Measurements from ENCODE around the gene ANGPTL7.

ANGPTL7 gene

DNA sequence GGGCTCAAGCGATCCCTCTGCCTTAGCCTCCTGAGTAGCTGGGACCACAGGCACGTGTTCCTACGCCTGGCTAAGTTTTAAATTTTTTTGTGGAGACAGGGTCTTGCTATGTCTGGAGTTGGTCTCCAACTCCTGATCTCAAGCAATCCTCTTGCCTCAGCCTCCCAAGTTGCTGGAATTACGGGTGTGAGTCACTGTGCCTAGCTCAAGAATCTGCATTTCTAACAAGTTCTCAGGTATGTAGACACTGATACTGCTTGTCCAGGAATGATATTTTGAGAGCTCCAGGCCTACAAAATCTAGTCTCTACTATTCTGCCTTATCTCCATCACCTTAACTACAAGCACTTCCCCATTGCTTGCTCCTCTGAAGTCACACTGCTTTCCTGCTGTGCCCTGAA is 22.3 kb downstream of the ANGPTL7 start:
- no peak for TF ChIP-seq FOXP2 (optimal IDR thresholded peaks at IDR 0.05; ENCODE audit: borderline replicate concordance, extremely low read depth, extremely low read length, insufficient read depth)
- no peak for TF ChIP-seq TAF1 (IDR thresholded peaks at IDR 0.05; ENCODE audit: borderline replicate concordance, insufficient read depth, low read length)
- no peak for TF ChIP-seq POLR2AphosphoS5 (IDR thresholded peaks at IDR 0.05; ENCODE audit: low read depth, low read length)
- TF ChIP-seq, protein P1, sequence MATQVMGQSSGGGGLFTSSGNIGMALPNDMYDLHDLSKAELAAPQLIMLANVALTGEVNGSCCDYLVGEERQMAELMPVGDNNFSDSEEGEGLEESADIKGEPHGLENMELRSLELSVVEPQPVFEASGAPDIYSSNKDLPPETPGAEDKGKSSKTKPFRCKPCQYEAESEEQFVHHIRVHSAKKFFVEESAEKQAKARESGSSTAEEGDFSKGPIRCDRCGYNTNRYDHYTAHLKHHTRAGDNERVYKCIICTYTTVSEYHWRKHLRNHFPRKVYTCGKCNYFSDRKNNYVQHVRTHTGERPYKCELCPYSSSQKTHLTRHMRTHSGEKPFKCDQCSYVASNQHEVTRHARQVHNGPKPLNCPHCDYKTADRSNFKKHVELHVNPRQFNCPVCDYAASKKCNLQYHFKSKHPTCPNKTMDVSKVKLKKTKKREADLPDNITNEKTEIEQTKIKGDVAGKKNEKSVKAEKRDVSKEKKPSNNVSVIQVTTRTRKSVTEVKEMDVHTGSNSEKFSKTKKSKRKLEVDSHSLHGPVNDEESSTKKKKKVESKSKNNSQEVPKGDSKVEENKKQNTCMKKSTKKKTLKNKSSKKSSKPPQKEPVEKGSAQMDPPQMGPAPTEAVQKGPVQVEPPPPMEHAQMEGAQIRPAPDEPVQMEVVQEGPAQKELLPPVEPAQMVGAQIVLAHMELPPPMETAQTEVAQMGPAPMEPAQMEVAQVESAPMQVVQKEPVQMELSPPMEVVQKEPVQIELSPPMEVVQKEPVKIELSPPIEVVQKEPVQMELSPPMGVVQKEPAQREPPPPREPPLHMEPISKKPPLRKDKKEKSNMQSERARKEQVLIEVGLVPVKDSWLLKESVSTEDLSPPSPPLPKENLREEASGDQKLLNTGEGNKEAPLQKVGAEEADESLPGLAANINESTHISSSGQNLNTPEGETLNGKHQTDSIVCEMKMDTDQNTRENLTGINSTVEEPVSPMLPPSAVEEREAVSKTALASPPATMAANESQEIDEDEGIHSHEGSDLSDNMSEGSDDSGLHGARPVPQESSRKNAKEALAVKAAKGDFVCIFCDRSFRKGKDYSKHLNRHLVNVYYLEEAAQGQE (IDR thresholded peaks at IDR 0.05; ENCODE audit: insufficient read depth in 1 of 2, low read depth in 2 of 2, low read length in 2 of 2) = no peak
- no peak for TF ChIP-seq SIN3A (IDR thresholded peaks at IDR 0.05; ENCODE audit: borderline replicate concordance, insufficient read depth, low read length)

- TF ChIP-seq POLR2AphosphoS5 (IDR thresholded peaks at IDR 0.05; ENCODE audit: low read depth, low read length) (no peak), TAF1 (IDR thresholded peaks at IDR 0.05; ENCODE audit: borderline replicate concordance, insufficient read depth, low read length) (no peak), SIN3A (IDR thresholded peaks at IDR 0.05; ENCODE audit: borderline replicate concordance, insufficient read depth, low read length) (no peak), FOXP2 (optimal IDR thresholded peaks at IDR 0.05; ENCODE audit: borderline replicate concordance, extremely low read depth, extremely low read length, insufficient read depth) (no peak)
- TF ChIP-seq, protein P1 (IDR thresholded peaks at IDR 0.05; ENCODE audit: insufficient read depth in 1 of 2, low read depth in 2 of 2, low read length in 2 of 2) = no peak
These were observed 22.9 kb downstream of the ANGPTL7 start for GRCh38 chr1:11211925-11212587.

GRCh38 chr1:11214698-11215380 is 25.7 kb downstream of the ANGPTL7 start:
- TF ChIP-seq SIN3A (IDR thresholded peaks at IDR 0.05; ENCODE audit: borderline replicate concordance, insufficient read depth, low read length) (no peak), TAF1 (IDR thresholded peaks at IDR 0.05; ENCODE audit: borderline replicate concordance, insufficient read depth, low read length) (no peak), FOXP2 (optimal IDR thresholded peaks at IDR 0.05; ENCODE audit: borderline replicate concordance, extremely low read depth, extremely low read length, insufficient read depth) (no peak), POLR2AphosphoS5 (IDR thresholded peaks at IDR 0.05; ENCODE audit: low read depth, low read length) (no peak)
- TF ChIP-seq, protein P1 (IDR thresholded peaks at IDR 0.05; ENCODE audit: insufficient read depth in 1 of 2, low read depth in 2 of 2, low read length in 2 of 2) = no peak

DNA sequence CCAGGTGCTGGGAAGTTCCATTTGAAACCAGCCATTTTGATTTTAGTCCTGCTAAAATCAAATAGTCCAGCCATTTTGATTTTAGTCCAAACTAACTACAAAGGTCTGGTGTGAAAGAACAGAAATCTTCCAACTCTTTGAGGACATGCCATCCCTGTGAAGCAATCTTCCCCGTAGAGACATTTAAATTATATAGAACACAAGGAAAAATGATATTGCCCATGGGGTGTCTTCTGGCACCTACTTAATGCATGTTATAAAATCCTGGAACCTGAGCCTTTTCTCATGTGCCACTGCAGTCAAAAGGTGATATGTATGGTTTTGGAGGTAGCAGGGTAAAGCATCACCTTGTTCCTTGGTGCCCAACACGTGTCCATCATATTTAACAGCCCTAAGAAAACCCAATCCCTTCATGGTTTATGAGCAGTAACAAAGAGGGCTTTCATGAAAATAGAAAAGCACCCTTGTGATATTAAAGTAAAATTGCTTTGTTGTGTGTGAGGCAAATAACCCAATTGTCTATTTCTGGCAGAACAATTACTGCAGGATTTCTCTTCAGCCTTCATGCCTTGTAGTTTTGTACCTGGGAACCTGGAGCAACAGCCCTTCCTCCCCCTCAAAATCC is 26.3 kb downstream of the ANGPTL7 start:
- TF ChIP-seq FOXP2 (optimal IDR thresholded peaks at IDR 0.05; ENCODE audit: borderline replicate concordance, extremely low read depth, extremely low read length, insufficient read depth) = no peak
- TF ChIP-seq, protein P1 (IDR thresholded peaks at IDR 0.05; ENCODE audit: insufficient read depth in 1 of 2, low read depth in 2 of 2, low read length in 2 of 2) = no peak
- TF ChIP-seq TAF1 (IDR thresholded peaks at IDR 0.05; ENCODE audit: borderline replicate concordance, insufficient read depth, low read length) = no peak
- TF ChIP-seq POLR2AphosphoS5 (IDR thresholded peaks at IDR 0.05; ENCODE audit: low read depth, low read length) = no peak
- no peak for TF ChIP-seq SIN3A (IDR thresholded peaks at IDR 0.05; ENCODE audit: borderline replicate concordance, insufficient read depth, low read length)
